Measurements from ENCODE around the gene CALML6.
A peak's percentile ranks its signal among the peaks of the same experiment; 100 is the strongest.

The CALML6 gene

GRCh38 chr1:1946540-1946939 is 31.5 kb downstream of the CALML6 start:
- no peak for DNase-seq

GRCh38 chr1:1947493-1947892 is 32.4 kb downstream of the CALML6 start:
- no peak for DNase-seq

GRCh38 chr1:1948783-1949182 is 33.7 kb downstream of the CALML6 start:
- no peak for DNase-seq

GRCh38 chr1:1950940-1951339 is 35.9 kb downstream of the CALML6 start:
- DNase-seq = no peak

- no peak for DNase-seq
Measured at GRCh38 chr1:1954015-1954414, 39.0 kb downstream of the CALML6 start.

GRCh38 chr1:1954831-1955441 is 39.9 kb downstream of the CALML6 start:
- DNase-seq = no peak

- no peak for DNase-seq
Measured at GRCh38 chr1:1955621-1956094, 40.6 kb downstream of the CALML6 start.

GRCh38 chr1:1956101-1956500 is 41.0 kb downstream of the CALML6 start:
- no peak for DNase-seq

GRCh38 chr1:1956586-1957532 is 41.8 kb downstream of the CALML6 start:
- DNase-seq = no peak

- no peak for DNase-seq
Measured at GRCh38 chr1:1957533-1957961, 42.5 kb downstream of the CALML6 start.

GRCh38 chr1:1958071-1958541 is 43.0 kb downstream of the CALML6 start:
- DNase-seq = no peak

GRCh38 chr1:1959459-1959839 is 44.4 kb downstream of the CALML6 start:
- no peak for DNase-seq

GRCh38 chr1:1959840-1960479 is 44.9 kb downstream of the CALML6 start:
- DNase-seq = peak; percentile 58

- no peak for DNase-seq
Measured at GRCh38 chr1:1960480-1961196, 45.6 kb downstream of the CALML6 start.

GRCh38 chr1:1962752-1963151 is 47.7 kb downstream of the CALML6 start:
- DNase-seq = no peak

- no peak for DNase-seq
Measured at GRCh38 chr1:1963570-1963969, 48.5 kb downstream of the CALML6 start.

GRCh38 chr1:1964811-1965210 is 49.8 kb downstream of the CALML6 start:
- no peak for DNase-seq

GRCh38 chr1:1965546-1965945 is 50.5 kb downstream of the CALML6 start:
- DNase-seq = no peak

- no peak for DNase-seq
Measured at GRCh38 chr1:1966071-1966740, 51.1 kb downstream of the CALML6 start.
